C4-2B (cell line): ENCODE data around the gene WWOX.

ENCODE experiments used
- H3K27ac ChIP-seq: fragments of 450-650 bp; 2 replicates; pipeline ENCODE4 v1.5.1; 2017
- CTCF ChIP-seq: fragments of 450-650 bp; conservative IDR thresholded peaks from 2 replicates; pipeline ENCODE4 v1.5.1; 2017; ENCODE audit warnings: mild to moderate bottlenecking
- ZFX ChIP-seq: fragments of 450-650 bp; IDR thresholded peaks from 2 replicates; pipeline ENCODE4 v1.6.1; 2017

WWOX gene

GRCh38 chr16:78982096-78982744 is 882.8 kb downstream of the WWOX start:
- H3K27ac ChIP-seq = no peak overlapping the region
- no peak for TF ChIP-seq CTCF
- TF ChIP-seq ZFX = no peak

GRCh38 chr16:78984324-78984723 is 884.9 kb downstream of the WWOX start:
- H3K27ac ChIP-seq = no peak overlapping the region
- TF ChIP-seq CTCF (no peak), ZFX (no peak)

- TF ChIP-seq ZFX (no peak), CTCF (no peak)
- H3K27ac ChIP-seq = no peak overlapping the region
Measured at GRCh38 chr16:78984887-78985464, 885.5 kb downstream of the WWOX start.

- H3K27ac ChIP-seq = no peak overlapping the region
- no peak for TF ChIP-seq ZFX
- TF ChIP-seq CTCF = no peak
Measured at GRCh38 chr16:78985716-78986605, 886.5 kb downstream of the WWOX start.

GRCh38 chr16:78987666-78988065 is 888.2 kb downstream of the WWOX start:
- no peak overlapping the region for H3K27ac ChIP-seq
- TF ChIP-seq CTCF (no peak), ZFX (no peak)

GRCh38 chr16:78988361-78988969 is 889.0 kb downstream of the WWOX start:
- peak; percentile 8; the same call in 1 of the 2 replicates for TF ChIP-seq CTCF
- TF ChIP-seq ZFX = no peak
- H3K27ac ChIP-seq = no peak overlapping the region

GRCh38 chr16:78990309-78990701 is 890.9 kb downstream of the WWOX start:
- TF ChIP-seq CTCF (no peak), ZFX (no peak)
- H3K27ac ChIP-seq = no peak overlapping the region
